Motor neuron (in vitro differentiated cells): Measurements from ENCODE around the gene TMEM25. TPM values are rescaled to one million over a fixed set of nuclear protein-coding genes. Genes with fewer than 3 reads are reported as not detected.

Source experiments
- ATAC-seq, 8 experiments: fragments of 200-7000 bp; cut with Tn5 transposase; replicated peaks in 6 of 8; 2 replicates each; pipeline ENCODE4 v1.8.0; 2021; ENCODE audit warnings: mild to moderate bottlenecking in 8 of 8, moderate library complexity in 8 of 8
- H3K27ac ChIP-seq, 2 donors: fragments of 250-450 bp; sonication (Bioruptor Pico); 2 replicates each; pipeline ENCODE4 v1.9.0; 2021; ENCODE audit warnings: antibody characterized with exemption in 2 of 2, mild to moderate bottlenecking in 2 of 2, moderate library complexity in 1 of 2
- H3K4me1 ChIP-seq, 2 donors: fragments of 250-450 bp; sonication (Bioruptor Pico); replicated peaks in 1 of 2; 2 replicates each; pipeline ENCODE4 v1.6.1; 2021; ENCODE audit warnings: antibody characterized with exemption in 2 of 2, mild to moderate bottlenecking in 2 of 2, moderate library complexity in 1 of 2
- H3K4me3 ChIP-seq, 5 donors: fragments of 250-450 bp; sonication (Bioruptor Pico); 2 replicates each; pipeline ENCODE4 v1.9.0; 2021; ENCODE audit warnings: antibody characterized with exemption in 5 of 5, mild to moderate bottlenecking in 5 of 5, moderate library complexity in 4 of 5
- WGBS, 10 experiments: fragments of 450-650 bp; shearing (Covaris generic); methylation state at CpG; one replicate each; pipeline ENCODE4 v1.0.0; 2022; 5-methylcytosine and 5-hydroxymethylcytosine counted together
- in situ Hi-C, 9 experiments: fragments of 400-800 bp; cut with MboI; loops; one replicate each; pipeline ENCODE4 v1.15.0; 2021; ENCODE audit warnings: low sequenced_read_pairs in 9 of 9, low pct_unique_long_range_greater_than_20kb in 2 of 9; ENCODE audit not compliant: unreplicated experiment in 9 of 9
- total RNA-seq, 8 experiments: library from RNA; unstranded; fragments of 300-600 nt; gene quantifications; 2 replicates each; pipeline versions ENCODE4 v1.2.3 to v1.2.4, GENCODE V29; 2022

TMEM25 gene
- total RNA-seq, 8 experiments from 2014 or later: 2.4 to 33.7 (median 24.0) TPM

DNA sequence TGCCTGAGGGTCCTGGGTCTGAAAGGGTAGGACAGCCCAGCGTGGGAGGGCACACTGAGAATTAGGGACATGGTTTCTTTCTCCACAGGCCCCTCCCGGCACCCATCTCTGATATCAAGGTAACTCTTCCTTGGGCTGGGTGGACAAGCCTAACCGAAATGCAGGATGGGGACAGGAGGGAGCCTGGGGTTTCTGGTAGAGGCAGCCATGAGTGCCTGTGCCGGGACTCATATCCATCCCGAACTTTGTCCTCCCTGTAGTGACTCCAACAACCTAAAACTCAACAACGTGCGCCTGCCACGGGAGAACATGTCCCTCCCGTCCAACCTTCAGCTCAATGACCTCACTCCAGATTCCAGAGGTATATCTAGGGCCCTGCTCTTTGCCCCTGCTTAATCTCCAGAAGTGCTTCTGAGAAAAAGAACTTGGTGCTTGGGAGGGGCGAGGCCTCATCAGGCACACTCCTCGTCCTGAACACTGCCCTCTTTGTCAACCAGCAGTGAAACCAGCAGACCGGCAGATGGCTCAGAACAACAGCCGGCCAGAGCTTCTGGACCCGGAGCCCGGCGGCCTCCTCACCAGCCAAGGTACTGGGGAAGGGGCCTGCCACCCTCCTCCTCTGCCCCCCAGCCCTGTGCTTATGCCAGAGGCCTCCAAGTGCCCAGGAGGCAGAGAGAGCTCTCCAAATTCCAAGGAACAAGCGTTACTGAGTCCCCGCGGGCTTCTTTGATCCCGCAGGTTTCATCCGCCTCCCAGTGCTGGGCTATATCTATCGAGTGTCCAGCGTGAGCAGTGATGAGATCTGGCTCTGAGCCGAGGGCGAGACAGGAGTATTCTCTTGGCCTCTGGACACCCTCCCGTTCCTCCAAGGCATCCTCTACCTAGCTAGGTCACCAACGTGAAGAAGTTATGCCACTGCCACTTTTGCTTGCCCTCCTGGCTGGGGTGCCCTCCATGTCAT lies 3.1 kb downstream of the TMEM25 start:
- 72 to 100% (median 80%) methylated on average over 1 to 7 of the region's 27 CpGs; no CpG with 5 or more reads in 5 of the 10 experiments for whole genome bisulfite sequencing, 10 experiments
- no peak for ATAC-seq
- peaks cover 11 to 15% of the 10 kb centered on the region in 2 donors for H3K4me1 ChIP-seq
- H3K4me3 ChIP-seq: no peak overlapping the region
- H3K27ac ChIP-seq: no peak overlapping the region
- in situ Hi-C loops: no loop called here

DNA sequence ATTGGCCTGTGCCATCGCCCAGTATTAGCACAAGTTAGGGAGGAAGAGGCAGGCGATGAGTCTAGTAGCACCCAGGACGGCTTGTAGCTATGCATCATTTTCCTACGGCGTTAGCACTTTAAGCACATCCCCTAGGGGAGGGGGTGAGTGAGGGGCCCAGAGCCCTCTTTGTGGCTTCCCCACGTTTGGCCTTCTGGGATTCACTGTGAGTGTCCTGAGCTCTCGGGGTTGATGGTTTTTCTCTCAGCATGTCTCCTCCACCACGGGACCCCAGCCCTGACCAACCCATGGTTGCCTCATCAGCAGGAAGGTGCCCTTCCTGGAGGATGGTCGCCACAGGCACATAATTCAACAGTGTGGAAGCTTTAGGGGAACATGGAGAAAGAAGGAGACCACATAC lies 4.3 kb downstream of the TMEM25 start:
- Histone ChIP-seq H3K27ac (no peak overlapping the region), H3K4me1 (peaks cover 0 to 4% of the 10 kb centered on the region in 2 donors), H3K4me3 (no peak overlapping the region)
- 50 to 94% (median 66%) methylated on average over 1 to 6 of the region's 9 CpGs; no CpG with 5 or more reads in 2 of the 10 experiments for WGBS, 10 experiments
- in situ Hi-C loops: no loop called here
- ATAC-seq: no peak

DNA sequence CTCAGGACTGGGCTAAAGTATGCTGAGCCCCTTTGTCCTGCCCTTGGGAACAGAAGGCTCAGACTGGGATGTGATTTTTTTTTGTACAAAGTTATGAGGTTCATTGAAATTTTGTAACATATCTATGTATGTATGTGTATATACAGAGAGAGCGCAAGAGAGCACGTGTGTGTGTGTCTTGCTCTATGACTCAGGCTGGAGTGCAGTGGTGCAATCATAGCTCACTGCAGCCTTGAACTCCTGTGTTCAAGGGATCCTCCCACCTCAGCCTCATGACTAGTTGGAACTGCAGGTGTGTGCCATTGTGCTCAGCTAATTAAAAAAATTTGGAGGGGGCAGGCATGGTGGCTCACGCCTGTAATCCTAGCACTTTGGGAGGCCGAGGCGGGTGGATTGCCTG lies 5.7 kb downstream of the TMEM25 start:
- Histone ChIP-seq H3K4me1 (peaks cover 0 to 4% of the 10 kb centered on the region in 2 donors), H3K27ac (no peak overlapping the region), H3K4me3 (no peak overlapping the region)
- ATAC-seq: no peak
- WGBS, 10 experiments: 75 to 100% (median 98%) methylated on average over 1 to 5 of the region's 5 CpGs; no CpG with 5 or more reads in 6 of the 10 experiments
- in situ Hi-C loops: no loop called here

DNA sequence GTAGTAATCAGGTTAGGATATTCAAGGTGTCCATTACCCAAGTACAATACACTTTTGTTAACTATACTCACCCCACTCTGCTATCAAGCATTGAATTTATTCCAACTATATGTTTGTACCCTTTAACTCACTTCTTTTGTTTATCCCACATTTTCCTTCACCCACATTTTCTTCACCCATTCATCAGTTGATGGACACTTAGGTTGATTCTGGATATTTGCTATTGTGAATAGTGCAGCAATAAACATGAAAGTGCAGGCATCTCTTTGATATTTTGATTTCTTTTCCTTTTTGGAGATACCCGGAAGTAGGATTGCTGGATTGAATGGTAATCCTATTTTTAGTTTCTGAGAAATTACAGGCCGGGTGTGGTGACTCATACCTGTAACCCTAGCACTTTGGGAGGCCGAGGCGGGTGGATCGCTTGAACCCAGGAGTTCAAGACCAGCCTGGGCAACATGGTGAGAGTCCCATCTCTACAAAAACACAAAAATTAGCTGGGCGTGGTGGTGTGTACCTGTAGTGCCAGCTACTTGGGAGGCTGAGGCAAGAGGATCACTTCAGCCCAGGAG lies 6.5 kb downstream of the TMEM25 start:
- in situ Hi-C loops: no loop called here
- H3K4me1 ChIP-seq: no peaks in the 10 kb centered on the region
- H3K4me3 ChIP-seq: no peak overlapping the region
- WGBS, 10 experiments: 50 to 100% (median 95%) methylated on average over 1 to 6 of the region's 6 CpGs
- ATAC-seq: no peak
- H3K27ac ChIP-seq: no peak overlapping the region

DNA sequence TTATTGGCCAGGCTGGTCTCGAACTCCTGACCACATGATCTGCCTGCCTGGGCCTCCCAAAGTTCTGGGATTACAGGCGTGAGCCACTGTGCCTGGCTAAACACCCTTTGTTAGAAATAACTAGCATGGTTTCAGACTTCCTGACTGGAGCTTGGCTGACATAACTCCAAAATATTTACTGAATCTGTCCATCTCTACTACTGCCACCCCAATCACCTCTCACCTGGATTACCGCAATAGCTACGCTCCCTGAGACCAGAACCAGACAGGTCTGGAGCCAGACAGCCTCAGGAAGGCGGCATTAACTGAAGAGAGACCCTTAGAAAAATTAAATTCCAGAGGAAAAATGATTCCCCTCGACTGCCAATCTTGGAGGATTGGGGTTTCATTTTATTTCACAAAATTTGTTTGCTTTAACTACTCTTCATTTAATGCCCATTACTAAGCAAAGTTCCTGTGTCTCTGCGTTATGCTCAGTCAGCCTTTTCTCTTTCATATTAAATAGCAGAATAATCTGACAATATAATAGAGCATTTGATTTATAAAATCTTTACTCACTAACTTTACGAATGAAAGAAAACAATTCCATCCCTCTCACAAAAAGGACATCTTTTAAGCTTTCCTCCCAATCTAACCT lies 13.1 kb downstream of the TMEM25 start:
- in situ Hi-C loops: no loop called here
- 72 to 100% (median 82%) methylated on average over 1 to 5 of the region's 8 CpGs for WGBS, 10 experiments
- Histone ChIP-seq H3K4me3 (no peak overlapping the region), H3K27ac (no peak overlapping the region), H3K4me1 (no peaks in the 10 kb centered on the region)
- no peak for ATAC-seq

DNA sequence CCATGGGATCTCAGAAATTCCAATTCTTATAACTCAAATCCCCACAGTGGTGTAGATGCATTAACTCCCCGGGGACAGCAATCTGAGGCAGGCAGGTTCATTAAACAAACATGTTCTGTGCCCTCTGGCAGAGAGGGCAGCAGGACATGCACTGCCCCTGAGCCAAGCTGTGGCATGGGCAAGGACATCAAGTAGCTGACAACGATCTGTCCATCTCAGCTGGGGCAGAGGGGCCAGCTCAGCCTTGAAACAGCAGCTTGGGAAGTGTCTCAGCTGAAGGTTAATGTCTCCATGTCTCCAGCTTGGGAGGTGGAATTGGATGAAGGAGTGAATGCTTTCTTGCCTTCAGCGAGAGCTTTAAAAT lies 13.6 kb downstream of the TMEM25 start:
- in situ Hi-C loops: no loop called here
- Histone ChIP-seq H3K4me3 (no peak overlapping the region), H3K27ac (no peak overlapping the region), H3K4me1 (no peaks in the 10 kb centered on the region)
- 80 to 100% (median 90%) methylated on average over 1 to 3 of the region's 3 CpGs; no CpG with 5 or more reads in 1 of the 10 experiments for WGBS, 10 experiments
- ATAC-seq: no peak

DNA sequence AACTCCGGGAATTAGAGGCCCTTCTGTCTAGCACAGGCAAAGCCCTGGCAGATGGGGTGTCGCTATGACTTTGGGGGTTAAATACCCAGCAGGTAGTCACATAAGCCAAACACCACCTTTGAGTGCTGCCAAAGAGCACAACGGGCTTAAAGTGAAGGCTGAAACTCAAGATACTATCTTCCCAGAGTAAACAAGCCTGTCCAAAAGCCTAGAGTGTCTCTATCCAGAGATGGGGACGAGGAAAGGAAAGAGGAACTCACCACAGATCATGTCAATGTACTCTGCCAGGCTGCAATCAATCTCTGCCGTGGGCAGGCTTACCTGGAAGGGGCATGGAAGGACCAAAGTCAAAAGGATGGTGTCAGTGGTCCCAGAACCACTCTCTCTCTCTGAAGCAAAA lies 14.5 kb downstream of the TMEM25 start:
- Histone ChIP-seq H3K27ac (no peak overlapping the region), H3K4me3 (no peak overlapping the region), H3K4me1 (no peaks in the 10 kb centered on the region)
- ATAC-seq: no peak
- WGBS, 10 experiments: 59 to 100% (median 80%) methylated on average over 1 to 3 of the region's 5 CpGs; no CpG with 5 or more reads in 1 of the 10 experiments
- in situ Hi-C loops: no loop called here

DNA sequence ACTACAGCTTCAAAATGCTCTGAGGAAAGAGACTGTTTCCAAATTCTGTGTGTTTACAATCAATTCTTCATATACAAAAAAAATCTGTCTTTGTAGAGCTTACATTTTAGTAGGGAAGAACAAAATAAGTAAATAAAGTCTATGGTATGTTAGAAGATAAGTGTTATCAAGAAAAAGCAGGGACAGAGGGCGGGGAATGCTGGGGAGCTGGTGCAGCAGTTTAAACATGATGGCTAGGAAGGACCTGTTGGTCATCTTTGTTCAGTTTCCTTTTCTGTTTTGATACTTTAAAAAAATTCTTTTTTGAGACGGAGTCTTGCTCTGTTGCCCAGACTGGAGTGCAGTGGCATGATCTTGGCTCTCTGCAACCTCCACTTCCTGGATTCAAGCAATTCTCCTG lies 16.1 kb downstream of the TMEM25 start:
- in situ Hi-C loops: no loop called here
- H3K4me3 ChIP-seq: no peak overlapping the region
- ATAC-seq: no peak
- WGBS, 10 experiments: 86 to 100% (median 100%) methylated on average over 1 to 2 of the region's 2 CpGs; no CpG with 5 or more reads in 5 of the 10 experiments
- no peak overlapping the region for H3K27ac ChIP-seq
- no peaks in the 10 kb centered on the region for H3K4me1 ChIP-seq

DNA sequence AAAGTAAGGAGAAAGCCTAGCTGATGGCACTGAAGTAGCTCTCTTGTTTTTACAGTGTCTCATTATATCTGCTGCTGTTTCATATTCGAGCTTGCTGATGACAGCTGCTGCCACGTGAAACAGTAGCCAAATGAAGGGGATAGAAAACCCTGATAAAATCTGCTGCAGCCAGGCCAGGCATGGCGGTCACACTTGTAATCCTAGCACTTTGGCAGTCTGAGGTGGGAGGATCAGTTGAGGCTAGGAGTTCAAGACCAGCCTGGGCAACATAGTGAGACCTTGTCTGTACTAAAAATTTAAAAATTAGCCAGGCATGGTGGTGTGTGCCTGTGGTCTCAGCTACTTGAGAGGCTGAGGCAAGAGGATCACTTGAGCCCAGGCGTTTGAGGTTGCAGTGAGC lies 21.3 kb downstream of the TMEM25 start:
- in situ Hi-C loops: no loop called here
- no peak overlapping the region for H3K27ac ChIP-seq
- no peak overlapping the region for H3K4me3 ChIP-seq
- no peak for ATAC-seq
- WGBS, 10 experiments: 40 to 100% (median 87%) methylated on average over 1 to 4 of the region's 4 CpGs; no CpG with 5 or more reads in 2 of the 10 experiments
- no peaks in the 10 kb centered on the region for H3K4me1 ChIP-seq

DNA sequence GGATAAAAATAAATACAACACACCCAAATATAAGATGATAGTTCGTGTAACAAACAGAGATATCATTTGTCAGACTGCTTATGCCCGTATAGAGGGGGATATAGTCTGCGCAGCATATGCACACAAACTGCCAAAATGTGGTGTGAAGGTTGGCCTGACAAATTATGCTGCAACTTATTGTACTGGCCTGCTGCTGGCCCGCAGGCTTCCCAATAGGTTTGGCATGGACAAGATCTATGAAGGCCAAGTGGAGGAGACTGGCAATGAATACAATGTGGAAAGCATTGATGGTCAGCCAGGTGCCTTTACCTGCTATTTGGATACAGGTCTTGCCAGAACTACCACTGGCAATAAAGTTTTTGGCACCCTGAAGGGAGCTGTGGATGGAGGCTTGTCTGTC lies 29.8 kb downstream of the TMEM25 start:
- WGBS, 10 experiments: 69 to 100% (median 80%) methylated on average over 1 to 4 of the region's 4 CpGs; no CpG with 5 or more reads in 3 of the 10 experiments

DNA sequence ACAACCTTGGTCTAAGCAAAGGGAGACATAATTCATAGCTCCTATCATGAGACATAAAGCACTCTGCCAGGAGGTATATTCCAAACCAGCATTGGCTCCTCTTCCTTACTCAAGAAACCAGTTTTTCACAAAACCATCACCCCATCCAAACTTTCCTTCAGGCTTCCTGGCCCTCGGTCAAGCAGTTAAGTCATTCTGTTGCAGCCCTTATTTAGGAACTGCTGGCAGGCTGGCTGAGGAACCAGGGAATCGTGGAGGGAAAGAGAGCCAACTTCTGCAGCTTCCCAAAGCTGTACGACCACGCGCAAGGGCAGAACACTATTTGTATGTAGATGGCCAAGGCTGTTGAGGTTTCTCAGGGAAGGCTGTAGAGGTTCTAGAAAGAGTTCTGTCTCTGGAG lies 34.1 kb downstream of the TMEM25 start:
- in situ Hi-C loops: no loop called here
- peak overlapping the region in 4 of 5 donors; percentile 39 to 48 (median 45) for H3K4me3 ChIP-seq
- peaks cover 2 to 6% of the 10 kb centered on the region in 2 donors for H3K4me1 ChIP-seq
- peak in 1 of 8 experiments; percentile 3 for ATAC-seq
- 10 to 90% (median 63%) methylated on average over 1 to 4 of the region's 5 CpGs; no CpG with 5 or more reads in 6 of the 10 experiments for WGBS, 10 experiments
- no peak overlapping the region for H3K27ac ChIP-seq

More for the DNA sequence above, 29.8 kb downstream of the TMEM25 start:
- peaks cover 2 to 6% of the 10 kb centered on the region in 2 donors for H3K4me1 ChIP-seq
- H3K27ac ChIP-seq: no peak overlapping the region
- in situ Hi-C loops: no loop called here
- ATAC-seq: no peak
- H3K4me3 ChIP-seq: no peak overlapping the region

DNA sequence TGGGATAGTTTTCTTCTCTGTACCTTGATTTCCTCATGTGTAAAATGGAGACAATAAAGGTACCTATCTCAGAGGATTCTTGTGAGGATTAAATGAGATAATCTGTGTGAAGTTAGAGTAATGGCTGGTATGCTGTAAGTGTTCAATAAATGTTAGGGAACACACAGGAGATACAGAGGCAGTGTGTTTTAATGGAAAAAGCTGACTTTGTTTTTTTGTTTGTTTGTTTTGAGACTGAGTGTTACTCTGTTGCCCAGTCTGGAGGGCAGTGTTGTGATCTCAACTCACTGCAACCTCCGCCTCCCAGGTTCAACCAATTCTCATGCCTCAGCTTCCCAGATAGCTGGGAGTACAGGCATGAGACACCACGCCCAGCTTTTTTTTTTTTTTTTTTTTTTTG lies 38.7 kb downstream of the TMEM25 start:
- H3K4me3 ChIP-seq: no peak overlapping the region
- ATAC-seq: no peak
- H3K4me1 ChIP-seq: peaks cover 6 to 23% of the 10 kb centered on the region in 2 donors
- H3K27ac ChIP-seq: no peak overlapping the region
- in situ Hi-C loops: no loop called here
- WGBS, 10 experiments: 43 to 100% (median 83%) methylated on average over 1 to 2 of the region's 2 CpGs; no CpG with 5 or more reads in 5 of the 10 experiments

DNA sequence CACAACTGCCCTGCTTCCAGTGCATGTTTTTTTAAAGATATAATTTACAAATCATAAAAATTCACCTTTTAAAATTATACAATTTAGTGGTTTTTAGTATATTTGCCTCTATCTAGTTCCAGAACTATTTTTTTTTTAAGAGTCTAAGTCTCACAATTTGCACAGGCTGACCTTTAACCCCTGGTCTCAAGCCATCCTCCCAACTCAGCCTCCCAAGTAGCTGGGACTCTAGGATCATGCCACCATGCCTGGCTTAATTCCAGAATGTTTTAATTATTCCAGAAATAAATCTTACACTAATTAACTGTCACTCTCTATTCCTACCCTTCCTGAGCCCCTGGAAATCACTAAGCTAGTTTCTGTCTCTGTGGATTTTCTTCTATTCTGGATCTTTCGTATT lies 39.8 kb downstream of the TMEM25 start:
- H3K4me1 ChIP-seq: peaks cover 8 to 24% of the 10 kb centered on the region in 2 donors
- ATAC-seq: no peak

More for the DNA sequence above, 39.8 kb downstream of the TMEM25 start:
- Histone ChIP-seq H3K4me3 (no peak overlapping the region), H3K27ac (no peak overlapping the region)
- in situ Hi-C loops: no loop called here
- 82 to 100% (median 100%) methylated on average over 1 of the region's 1 CpG for WGBS, 10 experiments
